ENCODE results near the gene CACNG1.

GRCh38 chr17:67096609-67097008, 52.3 kb downstream of the CACNG1 start:
- no peak for TF ChIP-seq CTCF (IDR thresholded peaks at IDR 0.05)
- no peak for TF ChIP-seq POLR2A (IDR thresholded peaks at IDR 0.05)

Data from heart left ventricle (tissue), 13 donors.